NK-92 treated with Interleukin-12 subunit alpha and Interleukin-12 subunit beta, amount 100 ng/mL, for 24 hours (cell line): Measurements from ENCODE around the gene FBN1.

Source experiments
- DNase-seq: peaks from one replicate; lab custom pipeline; 2025; lab: John Stamatoyannopoulos, UW

FBN1 gene

DNA sequence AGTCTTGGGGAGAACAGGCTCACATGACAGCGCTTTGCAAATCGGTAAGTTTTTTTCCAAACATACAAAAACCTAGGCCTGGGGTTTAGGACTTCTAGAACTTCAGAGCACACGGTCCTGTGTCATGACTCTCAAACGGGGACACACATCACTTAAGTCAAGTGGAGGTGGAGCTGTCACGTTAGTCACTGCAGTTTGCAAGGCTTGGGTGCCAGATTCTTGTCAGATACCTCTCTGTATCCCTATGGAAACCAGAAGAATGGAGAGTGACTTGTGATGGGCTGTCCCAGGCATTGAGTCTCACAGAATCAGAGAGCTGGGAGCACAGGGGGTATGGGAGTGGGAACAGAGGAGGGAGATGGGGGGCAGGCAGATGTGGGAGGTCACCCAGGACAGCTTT is 249.5 kb downstream of the FBN1 start:
- DNase-seq = no peak

DNA sequence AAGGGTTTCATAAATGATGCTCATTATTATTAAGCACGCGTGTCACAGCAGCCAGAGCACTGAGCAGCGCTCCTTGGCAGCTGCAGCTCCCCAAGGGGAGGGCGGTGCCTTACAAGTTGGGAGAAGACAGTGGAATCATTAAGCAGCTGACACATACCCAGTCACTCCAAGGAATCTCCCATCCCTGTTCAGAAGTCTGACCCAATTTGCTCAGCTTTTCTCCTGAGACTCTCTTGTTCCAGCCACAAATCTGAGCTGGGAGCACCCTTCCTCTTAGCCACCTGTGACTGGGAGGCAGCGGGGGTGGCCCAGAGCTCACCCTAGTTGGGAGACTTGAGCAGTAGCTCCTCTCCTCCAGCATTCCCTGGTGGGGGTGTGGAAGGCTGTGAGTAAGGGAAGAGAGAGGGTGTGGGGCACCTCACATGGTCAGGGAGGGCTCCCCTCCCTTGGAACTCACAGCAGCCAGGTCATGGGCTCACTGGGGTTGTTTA is 249.9 kb downstream of the FBN1 start:
- DNase-seq = no peak

DNA sequence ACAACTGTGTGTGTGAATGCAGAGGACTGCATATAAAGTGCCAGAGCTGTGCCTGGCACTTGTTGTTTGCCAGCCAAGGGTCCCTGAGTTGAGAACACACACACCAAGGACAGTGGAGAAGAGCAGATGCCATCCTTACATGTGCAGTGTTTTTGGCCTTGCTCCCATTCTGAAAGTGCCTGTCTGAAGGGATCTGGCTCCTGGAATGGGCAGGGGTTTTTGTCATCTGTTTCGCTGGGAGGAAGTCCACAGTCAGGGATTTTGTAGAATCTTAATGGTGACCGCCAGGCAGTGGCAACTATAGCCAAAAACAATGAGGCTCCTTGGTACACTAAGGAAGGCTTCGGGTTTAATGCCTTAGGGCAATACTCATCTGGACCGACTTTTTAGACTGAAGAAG is 250.5 kb downstream of the FBN1 start:
- DNase-seq = no peak

DNA sequence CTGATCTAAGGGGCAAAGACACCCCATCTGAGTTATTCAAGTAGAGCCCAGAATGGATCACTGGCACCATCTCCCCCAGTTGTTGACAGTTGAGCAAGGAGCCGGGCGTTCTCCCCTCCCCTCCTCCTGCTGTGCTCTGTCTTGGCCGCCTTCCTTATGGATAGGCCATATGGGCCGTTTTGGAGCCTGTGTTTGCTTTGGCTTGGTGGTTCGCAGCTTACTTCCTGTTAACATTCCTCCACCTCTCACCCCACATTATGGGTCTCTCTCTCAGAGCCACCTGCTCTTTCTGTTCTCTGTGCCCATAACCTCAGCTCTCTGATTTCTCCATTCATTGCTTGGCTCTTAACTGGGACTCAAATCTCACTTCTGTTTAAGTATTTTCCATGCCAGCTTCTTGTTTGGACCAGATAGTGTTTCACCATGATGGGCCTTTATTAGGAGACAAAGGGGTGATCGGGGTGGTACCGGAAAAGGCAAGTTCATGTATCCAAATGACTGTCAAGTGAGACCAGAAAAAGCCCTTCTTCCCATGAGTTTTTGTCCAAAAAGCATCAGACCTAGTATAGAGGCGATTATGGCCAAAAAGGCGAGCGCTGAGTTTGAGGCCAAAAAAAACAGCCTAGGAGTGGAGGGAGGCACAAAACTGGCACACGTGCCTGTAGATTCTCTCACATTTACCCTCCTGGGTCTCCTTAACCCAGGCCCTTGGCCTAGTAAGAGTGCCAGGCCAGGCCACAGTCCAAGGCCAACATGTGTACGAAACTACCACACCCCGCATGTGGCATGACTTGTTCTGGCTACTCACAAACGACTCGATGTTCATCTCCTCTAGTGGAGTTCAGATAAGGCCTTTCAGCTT is 251.6 kb downstream of the FBN1 start:
- no peak for DNase-seq

- DNase-seq = no peak
Measured at GRCh38 chr15:48392356-48392755, 253.2 kb downstream of the FBN1 start.

DNA sequence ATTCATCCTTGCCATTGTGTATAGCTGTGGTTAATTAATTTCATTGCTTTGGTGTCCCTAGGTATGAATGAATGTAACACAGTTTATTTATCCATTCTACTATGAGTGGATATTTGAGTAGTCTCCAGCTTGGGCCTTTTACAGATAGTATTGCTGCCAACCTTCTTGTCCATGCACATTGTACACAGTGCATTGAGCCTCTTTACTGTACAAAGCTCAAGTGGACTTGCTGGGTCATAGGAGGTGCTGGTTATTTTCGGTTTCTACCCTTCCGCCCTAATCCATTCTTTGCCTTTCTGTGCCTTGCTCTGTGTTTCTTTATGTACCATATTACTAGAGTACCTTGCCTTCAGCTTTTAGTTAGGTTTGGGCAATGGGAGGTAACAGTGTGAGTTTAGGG is 253.6 kb downstream of the FBN1 start:
- no peak for DNase-seq

DNA sequence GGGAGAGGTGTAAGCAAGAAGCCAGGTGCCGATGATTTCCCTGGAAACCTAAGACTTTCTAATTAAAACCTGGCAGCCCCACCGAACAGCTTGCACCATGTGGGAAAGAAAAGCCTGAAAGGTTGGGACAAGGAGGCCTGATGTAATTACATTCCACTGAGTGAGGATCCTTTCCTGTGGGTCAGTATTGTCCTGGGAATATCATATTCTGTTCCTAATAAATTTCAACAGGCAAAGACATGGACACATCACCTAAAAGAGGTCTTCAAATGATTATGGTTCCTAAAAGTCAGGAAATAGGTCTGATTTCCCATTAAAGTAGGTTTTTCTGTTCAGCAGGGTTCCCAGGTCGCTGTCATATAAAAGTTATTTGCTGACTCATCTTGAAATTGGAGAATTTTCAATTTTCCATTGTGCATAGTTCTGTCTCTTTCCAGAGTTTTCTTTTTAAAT is 255.8 kb downstream of the FBN1 start:
- no peak for DNase-seq

DNA sequence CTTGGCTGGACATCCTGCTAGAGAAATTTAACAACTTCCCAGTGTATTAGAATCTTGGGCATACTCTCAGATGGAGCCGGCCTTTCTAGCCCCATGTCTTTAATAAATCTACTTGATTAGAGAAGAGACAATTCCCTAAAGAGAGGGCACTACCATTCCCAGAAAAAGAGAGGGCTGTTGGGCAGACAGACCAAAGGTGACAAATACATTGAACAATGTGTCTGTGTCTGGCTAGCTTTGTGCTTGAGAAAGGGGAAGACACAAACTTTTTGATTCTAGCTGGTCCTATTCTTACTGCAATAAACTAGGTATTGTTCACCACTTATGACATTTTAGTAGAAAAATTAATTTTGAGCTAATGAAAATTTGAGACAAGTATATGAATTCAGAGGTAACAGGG is 256.6 kb downstream of the FBN1 start:
- DNase-seq = no peak

- no peak for DNase-seq
Measured at GRCh38 chr15:48388016-48388851, 257.3 kb downstream of the FBN1 start.

GRCh38 chr15:48385031-48385830 is 260.3 kb downstream of the FBN1 start:
- DNase-seq = no peak

GRCh38 chr15:48384616-48385015 is 260.9 kb downstream of the FBN1 start:
- DNase-seq = no peak

DNA sequence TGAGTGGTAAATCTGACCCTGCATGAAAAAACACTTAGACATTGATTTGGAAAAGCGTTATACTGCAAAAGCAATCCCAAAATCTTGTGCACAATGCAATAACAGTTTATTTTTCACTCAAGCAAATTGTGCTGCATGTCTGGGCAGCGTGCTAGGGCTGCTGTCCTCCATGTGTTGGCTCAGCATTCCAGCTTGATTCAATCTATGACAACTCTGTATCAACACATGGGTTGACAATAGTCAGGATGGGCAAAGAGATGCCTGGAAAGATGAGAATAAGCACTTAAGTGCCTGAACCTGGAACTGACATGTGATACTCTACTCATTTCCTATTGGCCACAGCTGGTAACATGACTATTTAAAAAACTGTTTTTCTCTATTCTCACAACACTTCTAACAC is 262.5 kb downstream of the FBN1 start:
- DNase-seq = no peak

DNA sequence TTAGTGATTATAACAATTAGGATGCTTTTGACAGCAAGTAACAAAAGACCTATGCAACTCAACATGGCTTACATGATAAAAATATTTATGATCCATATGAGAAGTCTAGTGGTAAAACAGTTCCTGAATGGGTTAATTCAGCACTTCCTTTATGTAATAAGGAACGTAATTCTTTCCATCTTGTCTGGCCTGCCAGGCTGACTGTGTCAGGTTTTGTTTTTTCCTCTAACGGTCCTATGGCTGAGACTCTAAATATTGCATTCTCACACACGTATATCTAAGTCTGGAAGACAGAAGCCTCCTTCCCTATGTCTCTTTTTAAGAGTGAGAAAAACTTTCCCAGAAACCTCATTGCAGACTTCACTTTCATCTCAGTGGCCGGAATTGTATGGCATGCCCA is 263.6 kb downstream of the FBN1 start:
- no peak for DNase-seq

- no peak for DNase-seq
Measured at GRCh38 chr15:48380198-48380597, 265.3 kb downstream of the FBN1 start.

GRCh38 chr15:48375767-48376166 is 269.7 kb downstream of the FBN1 start:
- DNase-seq = no peak

DNA sequence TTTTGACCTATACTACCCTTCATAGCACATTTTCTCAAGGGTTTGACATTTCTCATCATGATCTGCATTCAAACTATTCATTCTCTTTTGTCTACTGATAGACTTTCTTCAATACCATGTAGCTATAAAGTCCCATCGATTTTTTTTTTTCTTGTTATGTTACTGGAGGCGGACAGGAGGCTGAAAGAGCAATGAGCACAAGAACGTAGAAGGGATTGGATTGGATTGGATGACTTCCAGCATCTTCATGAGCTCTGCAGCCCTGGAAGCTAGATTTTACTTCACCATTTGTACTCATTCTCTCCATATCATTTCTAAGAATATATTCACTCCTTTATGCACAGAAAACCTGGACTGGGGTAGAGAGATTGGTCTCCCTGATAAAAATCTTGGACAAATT is 271.0 kb downstream of the FBN1 start:
- no peak for DNase-seq

GRCh38 chr15:48373821-48374451 is 271.6 kb downstream of the FBN1 start:
- DNase-seq = no peak

- DNase-seq = no peak
Measured at GRCh38 chr15:48371961-48372360, 273.5 kb downstream of the FBN1 start.

- DNase-seq = no peak
Measured at GRCh38 chr15:48371550-48371949, 274.0 kb downstream of the FBN1 start.

DNA sequence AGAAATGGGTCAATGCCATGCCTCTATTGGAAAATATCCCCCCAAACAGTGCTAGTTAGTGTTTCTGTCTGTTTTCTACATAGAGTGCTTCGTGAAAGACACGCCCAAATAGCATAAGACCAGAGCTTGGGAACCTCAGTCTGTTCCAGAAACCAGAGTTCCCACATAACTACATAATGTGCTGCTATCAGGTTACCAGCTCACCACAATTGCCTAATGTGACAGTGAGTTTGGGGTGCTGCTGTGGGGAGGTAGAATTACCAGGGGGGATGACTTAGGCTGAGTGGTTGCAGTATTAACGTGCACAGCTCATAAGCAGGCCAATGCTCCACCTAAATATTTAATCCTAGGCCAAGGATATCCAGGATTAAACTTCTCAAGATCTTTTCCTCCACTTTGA is 275.0 kb downstream of the FBN1 start:
- DNase-seq = no peak

GRCh38 chr15:48367483-48367882 is 278.0 kb downstream of the FBN1 start:
- DNase-seq = no peak
